Fibroblast of skin of abdomen (primary cell): Measurements from ENCODE around the gene AJM1.
A peak's percentile ranks its signal among the peaks of the same experiment; 100 is the strongest.
"Not testable (repeated sequence)": the region's sequence is repeated elsewhere in the genome, so short reads cannot be mapped to it uniquely, and the experiment has no call there.

Source experiments
- DNase-seq: peaks from one replicate; pipeline ENCODE4 v3.0.0-alpha.2; 2013

Gene AJM1

DNA sequence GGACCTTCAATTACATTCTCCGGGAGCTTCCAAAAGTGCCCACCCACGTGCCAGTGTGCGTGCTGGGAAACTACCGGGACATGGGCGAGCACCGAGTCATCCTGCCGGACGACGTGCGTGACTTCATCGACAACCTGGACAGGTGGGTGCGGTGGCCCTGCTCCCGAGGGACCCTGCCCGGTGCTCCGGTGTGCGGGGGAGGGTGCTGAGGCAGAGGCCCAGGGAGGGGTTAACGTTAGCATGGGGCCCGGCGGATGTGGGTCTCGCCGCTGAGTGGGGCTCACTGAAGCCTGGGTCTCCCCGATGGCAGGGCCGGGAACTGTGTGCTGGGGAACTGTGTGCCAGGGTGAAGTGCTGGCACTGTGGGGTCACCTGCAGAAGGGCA lies 10.6 kb upstream of the AJM1 start:
- no peak for DNase-seq

DNA sequence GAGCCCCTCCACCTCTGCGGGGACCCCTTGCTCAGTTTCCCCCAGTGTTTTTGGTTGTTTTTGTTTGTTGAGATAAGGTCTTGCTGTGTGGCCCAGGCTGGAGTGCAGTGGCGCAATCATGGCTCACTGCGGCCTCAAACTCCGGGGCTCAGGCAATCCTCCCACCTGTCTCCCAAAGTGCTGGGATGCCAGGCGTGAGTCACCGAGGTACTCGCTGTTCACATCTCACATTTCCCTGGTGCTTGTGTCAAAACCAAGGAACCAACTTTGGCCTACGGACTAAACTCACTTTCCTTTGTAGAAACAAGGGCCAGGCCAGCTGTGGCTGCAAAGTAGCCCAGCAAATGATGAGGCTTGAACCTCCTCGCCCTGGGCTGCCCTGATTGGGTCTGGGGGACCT lies 9.7 kb upstream of the AJM1 start:
- DNase-seq = no peak

DNA sequence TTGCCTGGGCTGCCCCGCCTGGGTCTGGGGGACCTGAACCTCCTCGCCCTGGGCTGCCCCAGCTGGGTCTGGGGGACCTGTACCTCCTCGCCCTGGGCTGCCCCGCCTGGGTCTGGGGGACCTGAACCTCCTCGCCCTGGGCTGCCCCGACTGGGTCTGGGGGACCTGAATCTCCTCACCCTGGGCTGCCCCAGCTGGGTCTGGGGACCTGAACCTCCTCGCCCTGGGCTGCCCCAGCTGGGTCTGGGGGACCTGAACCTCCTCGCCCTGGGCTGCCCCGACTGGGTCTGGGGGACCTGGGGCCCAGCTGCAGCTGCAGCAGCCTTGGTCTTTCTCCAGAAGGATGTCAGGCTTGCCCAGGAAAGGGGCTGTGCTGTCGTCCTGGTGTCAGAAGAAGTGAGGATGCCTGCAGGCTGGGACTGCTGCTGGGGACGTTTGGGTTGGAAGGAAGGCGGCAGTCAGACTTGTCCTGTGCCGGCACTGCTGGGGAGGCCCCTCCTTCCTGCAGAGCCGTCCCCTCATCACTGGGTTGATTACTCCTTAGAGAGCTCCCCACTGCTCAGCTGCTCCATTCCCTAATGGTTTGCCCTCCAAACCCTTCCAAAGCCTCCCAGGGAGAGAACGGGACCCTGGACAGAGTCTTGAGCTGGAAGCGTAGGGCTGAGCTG lies 8.8 kb upstream of the AJM1 start:
- DNase-seq = not testable (repeated sequence)

DNA sequence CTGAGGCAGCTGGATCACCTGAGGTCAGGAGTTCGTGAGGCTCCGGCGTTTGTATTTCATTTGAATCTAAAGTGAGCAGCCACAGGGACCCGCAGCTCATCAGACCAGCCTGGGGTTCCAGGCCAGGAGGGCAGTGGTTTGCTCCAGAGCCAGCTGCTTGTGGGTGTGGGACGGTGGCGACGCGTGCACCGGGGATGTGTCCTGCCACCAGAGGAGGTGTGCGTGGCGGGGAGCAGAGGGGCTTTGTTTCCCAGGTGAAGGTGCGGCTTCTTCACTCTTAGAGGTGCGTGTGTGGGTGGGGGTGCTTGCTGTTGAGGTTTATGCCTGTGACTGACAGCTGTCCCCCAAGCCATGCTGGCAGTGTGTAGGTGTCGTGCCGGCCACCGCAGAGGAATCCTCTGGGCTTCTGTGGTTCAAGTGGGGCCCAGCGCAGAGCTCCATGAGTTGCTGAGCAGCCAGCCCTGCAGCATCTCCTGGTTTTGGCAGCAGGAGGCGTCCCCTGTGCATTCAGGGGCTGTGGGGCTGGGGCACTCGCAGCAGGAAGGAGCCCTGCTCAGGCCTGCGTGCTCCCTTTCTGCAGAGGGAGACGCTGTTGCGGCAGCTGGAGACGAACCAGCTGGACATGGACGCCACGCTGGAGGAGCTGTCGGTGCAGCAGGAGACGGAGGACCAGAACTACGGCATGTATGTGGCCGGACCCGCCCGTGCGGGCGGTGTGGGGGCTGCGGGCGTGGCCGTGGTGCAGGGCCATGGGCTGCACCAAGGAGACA lies 6.9 kb upstream of the AJM1 start:
- DNase-seq = no peak

DNA sequence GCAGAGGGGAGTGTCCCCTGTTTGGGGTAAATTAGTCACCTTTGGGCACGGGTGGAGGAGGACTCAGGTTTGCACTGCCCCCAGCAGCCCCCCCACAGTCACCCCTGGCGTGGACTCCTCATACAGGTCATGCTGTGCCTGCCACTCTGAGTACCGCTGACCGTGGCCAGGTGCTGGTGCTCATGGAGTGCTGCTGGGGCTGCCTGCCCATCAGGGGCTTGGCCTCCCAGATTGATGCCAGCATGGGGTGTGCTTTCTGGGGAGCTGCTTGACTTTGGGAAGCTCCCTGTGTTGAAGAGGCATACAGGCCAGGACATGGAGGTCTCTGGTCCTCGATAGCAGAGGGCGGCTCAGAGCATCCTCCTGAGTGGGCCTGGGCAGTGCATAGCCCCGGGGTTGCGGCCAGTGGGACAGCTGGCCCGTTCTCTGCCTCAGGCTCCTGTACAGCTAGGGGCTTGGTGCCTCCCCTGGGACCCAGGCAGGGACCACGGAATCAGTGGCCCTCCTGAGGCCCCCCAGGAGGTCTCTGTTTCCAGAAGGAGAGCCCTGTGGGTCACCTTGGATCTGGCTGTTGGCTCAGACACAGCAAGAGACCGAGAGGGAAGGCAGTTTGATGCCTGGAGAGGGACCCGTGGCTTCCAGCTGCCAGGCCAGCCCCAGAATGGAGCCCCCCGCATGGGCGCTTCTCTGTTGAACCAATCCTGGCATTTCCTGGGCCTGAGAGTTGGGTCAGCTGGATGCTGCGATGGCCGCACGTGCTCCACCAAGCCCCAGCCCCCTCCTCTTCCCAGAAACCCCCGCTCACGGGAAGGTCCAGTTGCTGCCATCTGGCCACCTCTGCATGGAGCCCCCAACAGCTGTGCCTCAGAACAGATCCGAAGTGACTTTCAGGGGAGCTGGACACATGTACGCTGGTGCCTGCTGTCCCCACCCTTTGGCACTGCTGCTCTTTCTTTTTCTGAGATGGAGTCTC lies 6.1 kb upstream of the AJM1 start:
- no peak for DNase-seq

DNA sequence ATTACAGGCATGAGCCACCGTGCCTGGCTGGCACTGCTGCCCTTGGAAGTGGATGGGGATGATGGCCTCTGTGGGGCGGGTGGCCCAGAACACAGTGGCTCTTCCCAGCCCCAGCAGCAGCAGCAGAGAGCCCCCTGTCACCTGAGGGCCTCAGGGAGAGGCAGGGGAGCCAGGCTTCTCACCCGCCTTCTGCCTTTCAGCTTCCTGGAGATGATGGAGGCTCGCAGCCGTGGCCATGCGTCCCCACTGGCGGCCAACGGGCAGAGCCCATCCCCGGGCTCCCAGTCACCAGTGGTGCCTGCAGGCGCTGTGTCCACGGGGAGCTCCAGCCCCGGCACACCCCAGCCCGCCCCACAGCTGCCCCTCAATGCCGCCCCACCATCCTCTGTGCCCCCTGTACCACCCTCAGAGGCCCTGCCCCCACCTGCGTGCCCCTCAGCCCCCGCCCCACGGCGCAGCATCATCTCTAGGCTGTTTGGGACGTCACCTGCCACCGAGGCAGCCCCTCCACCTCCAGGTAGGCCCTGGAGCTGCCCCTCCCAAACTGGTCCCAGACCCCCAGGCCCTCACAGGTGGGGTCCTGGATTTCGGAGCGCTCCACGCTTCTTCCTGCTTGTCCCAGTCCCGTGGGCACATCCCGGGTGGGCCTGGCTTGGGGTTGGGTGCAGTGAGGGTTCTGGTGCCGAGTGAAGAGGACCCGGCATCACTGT lies 5.0 kb upstream of the AJM1 start:
- no peak for DNase-seq

DNA sequence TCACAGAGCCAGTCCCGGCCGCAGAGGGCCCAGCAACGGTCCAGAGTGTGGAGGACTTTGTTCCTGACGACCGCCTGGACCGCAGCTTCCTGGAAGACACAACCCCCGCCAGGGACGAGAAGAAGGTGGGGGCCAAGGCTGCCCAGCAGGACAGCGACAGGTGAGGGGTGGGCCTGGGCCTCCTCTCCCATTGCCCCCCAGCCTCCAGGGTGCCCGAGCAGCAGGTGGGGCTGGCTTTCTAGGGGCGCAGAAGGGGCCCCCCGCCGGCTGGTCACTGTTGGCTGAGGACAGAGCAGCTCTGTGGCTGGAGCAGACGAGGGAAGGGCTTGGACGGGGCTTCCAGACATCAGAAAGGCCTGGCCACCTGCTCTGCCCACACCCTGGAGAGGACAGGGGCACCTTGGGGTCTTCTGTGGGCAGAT lies 4.4 kb upstream of the AJM1 start:
- not testable (repeated sequence) for DNase-seq

DNA sequence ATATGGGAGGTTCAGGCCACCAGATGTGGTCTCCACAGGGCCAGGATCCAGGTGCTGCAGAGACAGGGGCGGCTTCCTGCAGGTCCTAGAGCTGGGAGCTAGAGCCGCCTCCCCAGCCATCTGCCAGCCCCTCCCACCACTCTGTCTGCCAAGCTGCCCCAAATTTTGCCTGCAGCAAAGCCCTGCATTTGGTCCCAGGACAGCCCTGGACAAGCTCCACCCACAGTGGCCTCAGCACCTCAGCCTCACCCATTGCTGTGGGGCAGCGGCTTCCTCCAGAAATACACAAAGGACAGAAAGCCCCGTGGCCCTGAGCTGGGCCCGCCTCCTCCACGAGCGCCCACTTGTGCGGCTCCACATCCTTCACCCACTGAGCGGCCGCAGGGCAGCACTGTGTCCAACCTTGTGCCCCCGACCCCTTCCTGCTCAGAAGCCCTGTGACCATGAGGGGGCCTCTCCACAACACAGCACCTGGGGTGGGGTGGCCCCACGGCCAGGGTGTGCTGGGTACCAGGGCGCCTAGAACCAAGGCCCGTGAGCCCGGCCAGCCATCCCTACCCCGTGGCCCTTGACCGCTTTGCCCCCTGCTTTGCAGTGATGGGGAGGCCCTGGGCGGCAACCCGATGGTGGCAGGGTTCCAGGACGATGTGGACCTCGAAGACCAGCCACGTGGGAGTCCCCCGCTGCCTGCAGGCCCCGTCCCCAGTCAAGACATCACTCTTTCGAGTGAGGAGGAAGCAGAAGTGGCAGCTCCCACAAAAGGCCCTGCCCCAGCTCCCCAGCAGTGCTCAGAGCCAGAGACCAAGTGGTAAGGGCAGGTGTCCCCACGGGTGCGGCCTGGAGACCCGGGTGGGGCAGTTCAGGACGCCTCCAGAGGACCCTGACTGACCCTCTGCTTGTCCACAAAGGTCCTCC lies 3.7 kb upstream of the AJM1 start:
- no peak for DNase-seq

DNA sequence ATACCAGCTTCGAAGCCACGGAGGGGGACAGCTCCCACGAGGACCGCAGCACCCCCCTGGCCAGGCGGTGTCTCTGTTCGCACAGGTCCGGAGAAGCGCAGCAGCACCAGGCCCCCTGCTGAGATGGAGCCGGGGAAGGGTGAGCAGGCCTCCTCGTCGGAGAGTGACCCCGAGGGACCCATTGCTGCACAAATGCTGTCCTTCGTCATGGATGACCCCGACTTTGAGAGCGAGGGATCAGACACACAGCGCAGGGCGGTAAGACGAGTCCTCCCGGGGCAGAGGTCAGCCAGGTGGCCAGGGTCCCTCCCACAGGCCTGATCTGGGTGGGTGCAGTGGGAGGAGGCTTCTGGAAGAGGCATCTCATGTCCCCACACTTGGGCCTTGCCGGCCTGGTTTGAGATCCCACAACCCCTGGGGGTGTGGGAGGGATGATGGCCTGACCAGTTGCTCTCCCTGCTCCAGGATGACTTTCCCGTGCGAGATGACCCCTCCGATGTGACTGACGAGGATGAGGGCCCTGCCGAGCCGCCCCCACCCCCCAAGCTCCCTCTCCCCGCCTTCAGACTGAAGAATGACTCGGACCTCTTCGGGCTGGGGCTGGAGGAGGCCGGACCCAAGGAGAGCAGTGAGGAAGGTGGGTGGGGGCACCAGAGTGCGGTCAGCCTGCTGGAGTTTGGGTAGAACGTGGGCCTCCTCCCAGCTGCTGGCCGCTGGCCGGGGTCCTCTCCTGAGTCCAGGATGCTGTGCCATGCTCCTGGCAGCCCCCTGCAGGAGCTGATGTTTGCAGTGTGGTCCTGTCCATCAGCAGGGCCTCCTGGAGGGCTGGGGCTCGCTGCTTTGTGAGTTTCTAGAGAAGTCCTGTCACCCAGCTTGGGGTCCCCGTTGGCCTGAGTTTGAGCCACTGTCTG lies 2.8 kb upstream of the AJM1 start:
- no peak for DNase-seq

DNA sequence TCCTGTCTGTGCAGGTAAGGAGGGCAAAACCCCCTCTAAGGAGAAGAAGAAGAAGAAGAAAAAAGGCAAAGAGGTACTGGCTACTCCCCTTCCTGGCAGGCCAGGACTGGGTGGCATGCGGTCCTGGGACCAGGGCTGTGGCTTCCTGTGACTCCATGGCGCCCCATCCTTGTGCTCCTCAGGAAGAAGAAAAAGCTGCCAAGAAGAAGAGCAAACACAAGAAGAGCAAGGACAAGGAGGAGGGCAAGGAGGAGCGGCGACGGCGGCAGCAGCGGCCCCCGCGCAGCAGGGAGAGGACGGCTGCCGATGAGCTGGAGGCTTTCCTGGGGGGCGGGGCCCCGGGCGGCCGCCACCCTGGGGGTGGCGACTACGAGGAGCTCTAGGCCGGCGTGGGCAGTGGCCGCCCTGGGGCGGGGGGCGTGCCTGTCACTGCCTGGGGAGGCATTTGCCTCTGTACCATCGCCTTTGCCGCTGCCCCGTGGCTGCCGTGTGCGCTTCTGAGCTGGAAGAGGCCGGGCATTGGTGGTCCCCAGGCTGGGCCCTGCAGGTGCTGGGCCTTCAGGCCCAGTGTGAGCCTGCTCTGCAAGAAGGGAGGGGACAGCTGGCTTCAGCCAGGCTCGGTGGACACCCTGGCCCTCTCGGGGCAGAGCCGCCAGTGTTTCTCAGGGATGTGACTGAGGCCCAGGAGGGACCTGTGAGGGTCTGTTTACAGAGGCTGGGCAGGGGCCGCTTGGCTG lies 2.0 kb upstream of the AJM1 start:
- DNase-seq = no peak

DNA sequence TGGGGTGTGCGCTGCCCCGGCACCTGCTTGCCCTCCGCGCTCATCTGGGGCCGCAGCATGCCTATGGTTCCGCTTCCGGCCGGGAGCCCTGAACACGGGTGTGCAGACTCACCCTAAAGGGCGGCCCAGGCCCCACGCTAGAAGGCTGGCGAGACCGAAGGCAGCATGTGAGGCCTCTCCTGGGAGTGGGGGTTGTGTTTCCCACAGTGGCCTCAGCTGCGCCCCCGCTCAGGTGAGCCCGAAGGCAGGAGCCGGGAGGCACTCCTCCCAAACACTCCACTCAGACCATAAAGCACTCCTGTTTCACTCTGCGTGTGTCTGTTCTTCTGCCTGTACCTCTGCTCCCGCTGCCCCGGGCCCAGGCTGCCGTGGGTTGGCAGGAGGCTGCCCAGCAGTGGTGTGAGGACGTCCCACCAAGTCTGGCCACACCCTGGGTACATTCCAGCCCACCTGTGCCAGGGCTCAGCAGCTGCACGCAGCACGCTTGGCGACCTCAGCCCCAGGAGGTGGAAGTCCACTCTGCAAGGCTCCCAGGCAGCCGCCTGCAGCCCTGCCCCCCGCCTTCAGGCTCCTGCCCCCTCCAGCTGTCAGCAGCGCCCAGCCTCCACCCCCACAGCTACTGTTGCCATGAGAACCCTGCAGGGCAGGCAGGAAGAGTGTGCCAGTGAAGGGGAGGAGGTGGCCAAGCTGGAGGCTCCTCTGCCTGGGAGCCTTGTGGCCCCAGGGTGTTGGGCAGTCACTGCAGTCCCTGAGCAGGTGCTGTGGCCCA lies 1.2 kb upstream of the AJM1 start:
- peak; percentile 42 for DNase-seq

DNA sequence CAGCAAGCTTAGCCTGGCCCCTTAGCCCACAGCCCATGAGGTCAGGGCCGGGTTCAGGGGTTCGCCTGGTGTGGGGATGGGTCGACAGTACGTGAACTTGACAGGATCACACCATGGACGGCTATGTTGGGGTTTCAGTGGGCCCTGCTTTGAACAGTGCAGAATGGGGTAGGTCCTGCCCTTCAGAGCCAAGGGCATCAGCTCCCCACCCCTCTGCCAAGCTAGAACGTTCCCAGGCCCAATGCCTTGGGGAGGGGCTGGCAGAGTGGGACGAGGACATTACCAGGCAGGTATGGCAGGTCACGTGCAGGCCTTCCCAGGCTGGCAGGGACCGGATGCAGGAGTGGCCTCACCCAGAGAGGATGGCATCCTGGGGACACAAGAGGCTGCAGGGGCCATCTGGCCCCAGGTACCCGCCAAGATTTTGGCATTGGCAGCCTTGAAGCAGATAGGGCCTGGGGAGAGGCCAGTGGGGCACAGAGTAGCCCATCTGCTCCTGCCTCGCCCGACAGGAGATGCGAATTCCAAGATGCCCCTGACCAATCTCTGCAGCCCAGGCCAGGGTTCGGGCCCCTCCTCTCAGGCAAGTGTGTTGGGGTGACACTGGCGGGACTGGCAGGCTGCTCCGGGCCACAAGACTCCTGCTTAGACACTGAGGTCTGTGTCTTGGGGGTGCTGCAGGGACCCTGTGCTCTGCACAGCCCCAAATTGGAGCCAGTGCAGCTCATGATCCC lies 465 bp upstream of the AJM1 start:
- not testable (repeated sequence) for DNase-seq

DNA sequence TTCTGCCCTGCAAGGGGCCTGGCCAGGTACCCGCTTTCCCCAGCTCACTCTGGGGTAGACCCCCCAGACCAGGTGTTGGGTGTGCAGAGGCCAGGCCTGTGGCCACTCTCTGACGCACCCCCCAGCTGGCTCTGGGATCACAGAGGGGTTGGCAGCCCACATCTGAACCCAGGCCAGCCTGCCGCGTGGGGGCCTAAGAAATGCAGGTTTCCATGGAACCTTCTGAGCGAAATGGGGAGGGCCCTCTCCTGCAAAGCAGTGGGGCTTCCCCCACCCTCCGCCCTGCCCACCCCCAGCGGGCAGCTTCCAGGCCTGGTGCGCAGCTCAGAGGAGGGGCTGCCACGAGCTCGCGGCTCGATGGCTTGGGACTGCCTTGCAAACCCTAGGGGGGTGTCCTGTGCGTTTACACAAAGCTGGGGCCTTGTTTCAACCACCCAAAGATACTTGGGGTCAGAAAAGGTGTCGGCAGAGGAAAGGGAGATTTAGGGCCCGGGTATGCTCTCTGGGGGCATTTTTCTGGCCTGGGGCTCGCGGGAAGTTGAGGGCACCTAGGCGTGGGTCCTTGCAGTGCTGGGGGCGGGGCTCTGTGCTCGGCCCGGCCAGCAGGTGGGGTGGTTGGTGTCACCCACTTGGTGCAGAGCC lies 1.0 kb downstream of the AJM1 start:
- DNase-seq = not testable (repeated sequence)

DNA sequence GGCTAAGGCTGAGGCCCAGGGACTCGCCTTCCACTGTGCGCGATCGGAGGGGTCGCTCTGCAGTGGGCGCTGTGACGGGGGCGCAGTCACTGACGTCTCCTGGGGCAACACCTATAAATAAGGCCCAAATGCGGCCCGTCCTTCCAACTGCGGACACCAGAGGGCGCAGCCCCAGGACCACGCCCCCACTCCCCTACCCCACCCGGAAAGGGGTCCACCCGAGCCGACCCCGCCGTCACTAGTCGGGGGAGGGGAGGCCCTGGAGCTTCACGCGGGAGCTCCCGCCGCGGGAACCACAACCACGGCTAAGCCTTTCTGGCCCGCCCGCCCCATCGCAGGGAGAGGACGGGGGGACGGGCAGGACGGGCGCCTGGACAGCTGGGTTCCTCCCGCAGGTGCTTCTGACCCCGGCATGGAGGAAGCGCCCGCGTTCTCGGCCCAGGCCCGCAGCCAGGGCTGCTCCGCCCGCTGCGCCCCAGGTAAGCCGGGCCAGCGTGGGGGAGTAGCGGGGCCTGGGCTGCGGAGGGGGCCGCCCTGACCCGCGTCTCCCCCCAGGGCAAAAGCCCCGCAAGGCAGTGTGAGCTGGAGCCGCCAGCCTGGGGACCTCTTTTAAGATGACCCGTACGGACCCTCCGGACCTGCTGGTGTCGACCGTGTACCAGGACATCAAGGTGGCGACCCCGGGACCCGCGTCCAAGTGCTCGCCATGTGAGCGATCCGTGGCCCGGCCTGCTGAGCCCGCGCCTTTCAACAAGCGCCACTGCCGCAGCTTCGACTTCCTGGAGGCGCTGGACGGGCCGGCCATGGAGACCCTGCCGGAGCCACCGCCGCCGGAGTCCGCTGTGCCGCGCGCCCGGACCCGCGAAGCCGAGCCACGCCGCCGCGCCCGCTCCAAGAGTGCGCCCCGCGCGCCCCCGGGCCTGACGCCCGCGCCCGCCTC lies 1.8 kb downstream of the AJM1 start:
- DNase-seq = not testable (repeated sequence)

DNA sequence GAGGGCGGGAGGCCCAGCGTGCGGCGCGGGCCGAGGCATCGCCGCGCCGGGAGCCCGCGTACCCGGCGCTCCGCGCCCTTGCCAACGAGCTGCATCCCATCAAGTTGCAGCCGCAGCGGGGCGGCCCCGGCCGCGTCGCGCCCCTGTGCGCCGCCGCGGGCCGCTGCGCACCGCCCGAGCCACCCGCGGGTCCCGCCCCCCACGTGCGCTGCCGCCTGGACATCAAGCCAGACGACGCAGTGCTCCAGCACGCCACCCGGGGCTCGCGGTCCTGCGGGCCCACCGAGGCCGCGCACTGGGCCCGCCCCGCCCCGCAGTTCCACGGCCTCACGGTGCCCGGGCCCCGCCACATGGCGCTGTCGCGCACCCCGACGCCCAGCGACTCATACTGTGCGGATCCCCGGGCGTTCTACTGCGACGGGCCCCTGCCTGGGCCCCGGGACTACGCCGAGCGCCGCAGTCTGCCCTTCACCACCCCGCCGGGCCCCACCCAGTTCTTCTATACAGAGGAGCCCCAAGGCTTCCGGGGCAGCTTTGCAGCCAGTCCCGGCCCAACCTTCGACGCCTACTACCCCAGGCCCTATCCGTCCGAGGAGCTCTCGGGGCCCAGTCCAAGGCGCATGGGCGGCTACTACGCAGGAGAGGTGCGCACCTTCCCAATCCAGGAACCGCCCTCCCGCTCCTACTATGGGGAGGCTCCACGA lies 2.6 kb downstream of the AJM1 start:
- no peak for DNase-seq
